Lower leg skin (tissue), 4 donors: ENCODE data around the gene GPC6. TPM values are rescaled to one million over a fixed set of nuclear protein-coding genes. Genes with fewer than 3 reads are reported as not detected.

Source experiments
- DNase-seq, 2 donors: peaks; one replicate each; pipeline ENCODE4 v3.0.0-alpha.2; 2019; ENCODE audit warnings: low spot score in 2 of 2
- H3K4me3 ChIP-seq: fragments of 200-600 bp; sonication (generic); 2 replicates; pipeline ENCODE4 v1.5.1; 2017; ENCODE audit warnings: mild to moderate bottlenecking, low read depth; ENCODE audit not compliant: poor library complexity, severe bottlenecking
- POLR2A ChIP-seq, 2 donors: fragments of 450-650 bp; IDR thresholded peaks; one replicate each; pipeline ENCODE4 v1.6.1; 2016 to 2017; ENCODE audit warnings: antibody characterized with exemption in 2 of 2, mild to moderate bottlenecking in 1 of 2, moderate library complexity in 1 of 2
- WGBS, 2 donors: methylation state at CpG; one replicate each; pipeline ENCODE4 v1.1.5; 2018; 5-methylcytosine and 5-hydroxymethylcytosine counted together
- intact Hi-C: fragments of 100-400 bp; cut with DNase I; formaldehyde crosslinking; loops from one replicate; pipeline ENCODE4 v1.15.0; 2023; ENCODE audit warnings: low total_unique reads
- total RNA-seq, 4 donors: library from RNA; depleted of rRNA; stranded (reverse); fragments of >200 nt; gene quantifications; one replicate each; pipeline ENCODE4 v1.1.0, GENCODE V29; 2016
- TF ChIP-seq, protein P1 (sequence below), 3 donors: fragments of 450-650 bp; IDR thresholded peaks; one replicate each; pipeline ENCODE4 v1.5.1; 2016; ENCODE audit warnings: antibody characterized with exemption in 3 of 3, mild to moderate bottlenecking in 3 of 3, moderate library complexity in 2 of 3

Gene GPC6
- total RNA-seq, 4 donors from 2014 or later, result 1.4 to 5.2 (median 2.5) TPM

- intact Hi-C loops, result no loop called here
- TF ChIP-seq, protein P1, sequence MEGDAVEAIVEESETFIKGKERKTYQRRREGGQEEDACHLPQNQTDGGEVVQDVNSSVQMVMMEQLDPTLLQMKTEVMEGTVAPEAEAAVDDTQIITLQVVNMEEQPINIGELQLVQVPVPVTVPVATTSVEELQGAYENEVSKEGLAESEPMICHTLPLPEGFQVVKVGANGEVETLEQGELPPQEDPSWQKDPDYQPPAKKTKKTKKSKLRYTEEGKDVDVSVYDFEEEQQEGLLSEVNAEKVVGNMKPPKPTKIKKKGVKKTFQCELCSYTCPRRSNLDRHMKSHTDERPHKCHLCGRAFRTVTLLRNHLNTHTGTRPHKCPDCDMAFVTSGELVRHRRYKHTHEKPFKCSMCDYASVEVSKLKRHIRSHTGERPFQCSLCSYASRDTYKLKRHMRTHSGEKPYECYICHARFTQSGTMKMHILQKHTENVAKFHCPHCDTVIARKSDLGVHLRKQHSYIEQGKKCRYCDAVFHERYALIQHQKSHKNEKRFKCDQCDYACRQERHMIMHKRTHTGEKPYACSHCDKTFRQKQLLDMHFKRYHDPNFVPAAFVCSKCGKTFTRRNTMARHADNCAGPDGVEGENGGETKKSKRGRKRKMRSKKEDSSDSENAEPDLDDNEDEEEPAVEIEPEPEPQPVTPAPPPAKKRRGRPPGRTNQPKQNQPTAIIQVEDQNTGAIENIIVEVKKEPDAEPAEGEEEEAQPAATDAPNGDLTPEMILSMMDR (IDR thresholded peaks at IDR 0.05), result no peak
- no peak for TF ChIP-seq POLR2A (IDR thresholded peaks at IDR 0.05)
- DNase-seq, result no peak
- H3K4me3 ChIP-seq, result no peak overlapping the region
Measured at GRCh38 chr13:93550236-93550635, 323.6 kb downstream of the GPC6 start.

DNA sequence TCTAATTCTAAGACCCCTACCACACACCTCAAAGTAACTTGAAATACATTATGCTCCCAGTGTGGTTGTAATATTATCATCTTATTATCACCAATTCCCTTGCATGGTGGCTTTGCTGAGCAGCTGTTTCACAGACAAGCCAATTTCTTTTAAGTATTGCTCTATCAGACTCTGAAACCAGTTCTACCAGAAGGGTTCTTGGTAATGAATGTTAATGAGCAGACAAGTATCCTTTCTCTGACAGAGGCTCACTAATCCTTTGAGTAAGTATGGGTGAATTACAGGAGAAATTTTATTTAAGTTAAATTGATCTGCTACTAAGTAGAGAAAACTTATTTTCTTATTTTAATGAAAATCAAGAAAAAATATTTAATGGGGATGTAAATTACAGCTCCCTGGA lies 326.0 kb downstream of the GPC6 start:
- no peak for TF ChIP-seq POLR2A (IDR thresholded peaks at IDR 0.05)
- TF ChIP-seq, protein P1 (IDR thresholded peaks at IDR 0.05), result no peak
- no peak overlapping the region for H3K4me3 ChIP-seq
- intact Hi-C loops, result no loop called here
- no peak for DNase-seq

- WGBS, 2 donors, result 80 to 81% methylated on average over 3 of the region's 3 CpGs
- no peak for DNase-seq
- TF ChIP-seq POLR2A (IDR thresholded peaks at IDR 0.05), result no peak
- TF ChIP-seq, protein P1 (IDR thresholded peaks at IDR 0.05), result no peak
- H3K4me3 ChIP-seq, result no peak overlapping the region
- intact Hi-C loops, result no loop called here
Measured at GRCh38 chr13:93554514-93554913, 327.9 kb downstream of the GPC6 start.

DNA sequence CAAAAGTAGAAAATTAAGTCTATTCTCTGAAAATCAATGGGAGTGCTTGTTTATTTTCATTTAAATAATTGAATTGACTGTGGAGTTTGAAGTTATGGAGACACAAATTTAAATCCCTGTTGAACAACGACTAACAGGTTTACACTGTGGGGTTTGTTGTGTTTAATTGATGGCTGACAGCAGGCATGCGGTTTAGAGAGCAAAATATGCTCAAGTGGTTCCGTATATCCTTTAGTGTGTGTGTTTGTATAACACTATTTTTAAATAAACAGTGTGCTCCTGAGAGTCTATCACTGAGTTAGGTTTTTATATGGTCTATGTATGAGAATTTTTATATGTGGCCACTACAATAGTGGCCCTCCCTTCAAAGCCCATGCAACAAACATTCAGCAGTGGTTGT lies 332.0 kb downstream of the GPC6 start:
- DNase-seq, result no peak
- intact Hi-C loops, result no loop called here
- TF ChIP-seq, protein P1 (IDR thresholded peaks at IDR 0.05), result no peak
- TF ChIP-seq POLR2A (IDR thresholded peaks at IDR 0.05), result no peak
- WGBS, 2 donors, result 67 to 75% methylated on average over 3 of the region's 3 CpGs
- H3K4me3 ChIP-seq, result no peak overlapping the region

DNA sequence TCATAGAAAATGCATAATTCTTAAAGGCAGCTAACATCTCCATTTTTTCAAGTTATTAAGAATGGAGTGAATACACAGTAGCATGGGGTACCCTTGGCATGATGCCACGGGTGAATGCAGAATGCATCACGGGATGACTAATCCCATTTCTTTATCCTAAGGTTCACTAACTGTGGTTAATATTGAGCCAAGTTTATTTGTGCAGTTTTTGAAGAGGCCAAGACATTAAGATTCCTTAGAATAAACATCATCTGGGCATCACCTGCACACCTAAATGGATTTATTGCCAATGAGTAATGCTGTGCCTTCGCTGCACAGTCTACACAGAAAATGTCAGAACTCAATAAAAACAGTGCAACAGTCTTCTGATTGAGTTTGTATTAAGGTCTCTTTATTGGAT lies 333.1 kb downstream of the GPC6 start:
- 51 to 53% methylated on average over 3 of the region's 3 CpGs for WGBS, 2 donors
- no peak overlapping the region for H3K4me3 ChIP-seq
- DNase-seq, result no peak
- intact Hi-C loops, result no loop called here
- TF ChIP-seq POLR2A (IDR thresholded peaks at IDR 0.05), result no peak
- TF ChIP-seq, protein P1 (IDR thresholded peaks at IDR 0.05), result no peak

- intact Hi-C loops, result no loop called here
- no peak overlapping the region for H3K4me3 ChIP-seq
- no peak for DNase-seq
- WGBS, 2 donors, result 84 to 88% methylated on average over 4 of the region's 4 CpGs
- no peak for TF ChIP-seq POLR2A (IDR thresholded peaks at IDR 0.05)
- TF ChIP-seq, protein P1 (IDR thresholded peaks at IDR 0.05), result no peak
Measured at GRCh38 chr13:93561576-93562225, 335.1 kb downstream of the GPC6 start.
